NCI-H2081 treated with DMSO at 0.1 percent for 48 hours (cell line): Measurements from ENCODE around the gene PRSS12.
A peak's percentile ranks its signal among the peaks of the same experiment; 100 is the strongest.
"Not testable (repeated sequence)": the region's sequence is repeated elsewhere in the genome, so short reads cannot be mapped to it uniquely, and the experiment has no call there.

Experiments
- DNase-seq: peaks from one replicate; lab custom pipeline; 2025; lab: John Stamatoyannopoulos, UW

Gene PRSS12

DNA sequence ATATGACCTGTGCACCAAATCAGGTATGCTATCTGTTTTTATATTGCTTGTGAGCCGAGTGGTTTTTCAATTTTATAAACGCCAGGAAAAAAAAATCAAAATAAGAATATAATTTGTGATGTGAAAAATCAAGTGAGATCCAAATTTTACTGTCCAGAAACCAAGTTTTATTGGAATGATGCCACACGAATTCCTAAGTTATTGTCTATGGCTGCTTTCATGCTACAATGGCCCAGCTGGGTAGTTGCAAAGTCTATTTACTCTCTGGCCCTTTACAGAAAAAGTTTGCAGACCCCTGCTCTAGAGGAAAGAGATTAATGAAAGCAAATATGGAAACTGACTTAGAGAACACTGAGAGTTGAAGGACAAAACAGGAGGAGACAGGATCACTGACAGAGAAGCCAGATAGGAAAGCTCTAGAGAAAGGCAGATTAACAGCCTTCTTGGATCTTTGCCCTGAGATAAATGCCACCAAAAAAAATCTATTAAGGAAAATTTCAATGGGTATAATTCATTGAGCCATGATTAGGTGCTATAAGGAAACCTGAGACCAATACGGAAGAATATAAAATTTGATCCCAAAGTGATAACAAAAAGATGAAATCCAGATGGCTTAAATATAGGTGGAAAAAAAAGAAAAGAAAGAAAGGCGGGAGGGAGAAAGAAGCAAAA, 29.8 kb downstream of the PRSS12 start:
- no peak for DNase-seq

DNA sequence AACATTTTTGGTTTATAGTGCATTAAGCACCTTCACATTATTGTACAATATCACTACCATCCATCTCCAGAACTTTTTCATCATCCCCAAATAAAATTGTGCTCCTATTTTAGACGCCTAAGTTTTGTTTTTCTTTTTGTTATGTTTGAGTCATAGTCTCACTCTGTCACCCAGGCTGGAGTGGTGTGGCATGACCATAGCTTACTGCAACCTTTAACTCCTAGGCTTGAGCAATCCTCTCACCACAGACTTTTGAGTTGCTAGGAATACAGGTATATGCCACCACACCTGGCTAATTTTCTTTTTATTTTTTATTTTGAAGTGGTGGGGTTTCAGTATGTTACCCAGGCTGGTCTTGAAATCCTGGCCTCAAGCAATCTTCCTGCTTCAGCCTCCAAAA, 33.9 kb downstream of the PRSS12 start:
- no peak for DNase-seq

DNA sequence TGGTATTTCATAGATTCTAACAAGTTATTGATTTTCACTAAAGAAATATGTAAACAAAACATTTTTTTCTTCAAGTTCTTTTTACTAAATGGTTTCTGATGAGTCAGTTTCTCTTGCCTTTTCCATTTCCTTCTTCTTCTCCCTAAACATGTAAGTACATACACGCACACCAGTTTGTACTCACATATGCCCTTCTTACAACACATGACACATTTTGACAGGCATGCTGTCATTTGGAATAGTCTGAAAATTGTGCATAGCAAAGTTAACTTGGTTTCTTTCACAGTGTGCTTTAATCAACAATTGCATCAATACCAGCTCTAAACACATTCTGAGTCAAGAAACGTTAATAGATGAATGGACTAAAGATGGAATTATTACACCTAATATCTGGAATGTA, 35.1 kb downstream of the PRSS12 start:
- DNase-seq, result no peak

- DNase-seq, result no peak
Measured at GRCh38 chr4:118314221-118314620, 38.6 kb downstream of the PRSS12 start.

DNA sequence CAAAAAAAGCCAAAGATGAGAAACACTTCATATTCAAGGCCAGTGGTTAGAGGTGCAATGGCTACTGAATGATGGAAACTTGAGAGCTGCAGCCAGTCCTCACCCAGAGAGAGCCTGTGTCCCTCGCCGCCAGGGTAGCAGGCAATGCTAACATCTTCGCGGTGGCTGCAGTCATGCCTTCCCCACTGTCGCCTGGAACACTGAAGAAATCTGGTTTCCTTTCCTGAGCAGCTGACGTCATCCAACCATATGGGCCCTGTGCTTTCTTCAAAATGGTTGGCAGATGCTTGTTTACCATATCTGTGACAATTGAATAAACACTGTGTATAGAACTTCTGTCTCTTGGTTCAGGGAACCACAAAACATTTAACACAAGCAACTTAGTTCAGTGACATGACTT, 39.7 kb downstream of the PRSS12 start:
- no peak for DNase-seq

GRCh38 chr4:118308306-118309030, 44.3 kb downstream of the PRSS12 start:
- DNase-seq, result no peak

DNA sequence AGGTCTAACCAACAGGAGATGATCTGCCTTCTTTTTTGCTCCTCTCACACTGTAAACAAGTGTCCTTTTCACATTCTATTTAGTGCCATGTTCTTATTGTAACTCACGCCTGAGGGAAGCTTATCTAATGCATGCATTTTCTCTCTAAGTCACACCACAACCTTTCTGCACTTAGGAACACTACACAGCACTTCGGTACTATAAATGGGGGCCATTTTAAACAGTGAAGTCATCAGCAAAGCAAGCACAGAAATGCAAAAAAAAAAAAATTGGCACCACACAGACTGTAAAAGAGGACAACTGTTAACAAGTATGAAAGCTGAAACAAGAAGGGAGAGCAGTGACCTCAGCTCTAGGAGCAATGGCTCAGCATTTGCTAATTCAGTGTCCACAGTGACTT, 45.2 kb downstream of the PRSS12 start:
- no peak for DNase-seq

GRCh38 chr4:118299619-118300018, 53.2 kb downstream of the PRSS12 start:
- not testable (repeated sequence) for DNase-seq

GRCh38 chr4:118296729-118297128, 56.1 kb downstream of the PRSS12 start:
- no peak for DNase-seq

- no peak for DNase-seq
Measured at GRCh38 chr4:118290951-118291350, 61.9 kb downstream of the PRSS12 start.

- DNase-seq, result no peak
Measured at GRCh38 chr4:118289794-118290193, 63.0 kb downstream of the PRSS12 start.

GRCh38 chr4:118287711-118288451, 64.9 kb downstream of the PRSS12 start:
- no peak for DNase-seq

DNA sequence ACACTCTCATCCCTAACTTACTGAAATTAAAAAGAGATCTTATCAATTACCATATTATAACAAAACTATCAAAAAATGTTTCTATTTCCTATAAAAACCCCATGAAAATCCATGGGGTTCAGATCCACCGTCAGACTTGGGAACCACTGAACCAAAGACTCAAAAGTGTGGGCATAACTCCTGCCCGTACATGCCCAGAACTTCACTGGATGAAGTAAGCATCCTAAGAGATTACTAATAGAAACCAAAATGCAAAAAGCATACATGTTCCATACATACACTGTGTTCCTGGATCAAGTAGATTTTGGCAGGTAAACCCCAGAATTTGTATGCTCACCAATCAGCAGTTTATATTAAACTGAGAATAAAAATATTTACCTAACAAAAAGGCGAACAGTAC, 66.1 kb downstream of the PRSS12 start:
- DNase-seq, result no peak

DNA sequence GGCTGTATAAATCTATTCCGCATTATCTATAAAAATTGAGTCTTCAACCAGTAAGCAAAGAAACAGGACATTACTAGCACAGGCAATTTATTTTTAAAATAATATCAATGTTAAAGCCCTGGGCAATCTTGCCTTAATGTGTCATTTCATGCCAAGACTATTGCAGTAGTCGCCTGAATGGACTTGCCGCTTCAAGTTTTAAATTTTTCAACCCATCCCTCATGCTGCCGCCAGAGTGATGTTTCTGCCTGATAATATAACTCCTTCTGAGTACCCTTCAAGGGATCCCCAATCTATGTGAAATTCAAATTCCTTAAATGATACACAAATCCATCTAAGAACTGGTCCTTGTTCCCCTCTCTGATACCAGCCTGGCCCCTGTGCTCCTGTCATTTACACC, 66.9 kb downstream of the PRSS12 start:
- DNase-seq, result no peak

DNA sequence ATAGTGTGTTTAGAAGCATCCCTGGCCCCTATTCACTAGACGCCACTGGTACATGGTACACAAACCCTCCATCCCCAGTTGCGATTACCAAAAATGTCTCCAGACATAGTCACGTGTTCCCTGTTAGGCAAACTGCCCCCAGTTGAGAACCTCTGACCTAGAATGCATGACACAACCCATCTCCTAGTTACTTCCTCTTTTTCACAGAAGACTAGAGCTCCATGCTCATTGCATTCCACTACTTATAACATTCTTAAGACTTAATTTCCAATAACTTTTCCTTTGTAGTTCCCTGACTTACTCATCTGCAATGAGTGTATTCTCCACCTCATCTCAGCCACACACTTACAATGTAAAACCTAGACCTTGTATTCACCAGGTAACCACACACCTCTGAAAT, 68.6 kb downstream of the PRSS12 start:
- no peak for DNase-seq

DNA sequence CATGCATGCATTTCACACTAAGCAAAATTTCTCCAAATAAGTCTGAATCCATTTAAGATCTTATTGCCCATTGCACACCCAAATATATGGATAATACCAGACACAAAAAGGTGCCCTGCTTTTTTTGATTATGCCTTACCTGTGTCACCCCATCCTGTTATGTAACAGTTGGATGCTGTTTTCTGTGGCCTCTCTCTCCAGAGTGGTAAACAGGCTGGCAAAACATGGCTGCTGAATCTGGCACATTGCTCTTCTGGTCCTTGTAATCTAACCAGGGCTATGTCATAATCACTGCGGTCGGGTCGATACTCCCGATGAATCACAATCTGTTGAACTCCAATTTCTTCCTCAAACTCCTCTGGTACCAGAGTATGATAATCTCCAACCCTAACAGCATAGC, 70.1 kb downstream of the PRSS12 start:
- no peak for DNase-seq

DNA sequence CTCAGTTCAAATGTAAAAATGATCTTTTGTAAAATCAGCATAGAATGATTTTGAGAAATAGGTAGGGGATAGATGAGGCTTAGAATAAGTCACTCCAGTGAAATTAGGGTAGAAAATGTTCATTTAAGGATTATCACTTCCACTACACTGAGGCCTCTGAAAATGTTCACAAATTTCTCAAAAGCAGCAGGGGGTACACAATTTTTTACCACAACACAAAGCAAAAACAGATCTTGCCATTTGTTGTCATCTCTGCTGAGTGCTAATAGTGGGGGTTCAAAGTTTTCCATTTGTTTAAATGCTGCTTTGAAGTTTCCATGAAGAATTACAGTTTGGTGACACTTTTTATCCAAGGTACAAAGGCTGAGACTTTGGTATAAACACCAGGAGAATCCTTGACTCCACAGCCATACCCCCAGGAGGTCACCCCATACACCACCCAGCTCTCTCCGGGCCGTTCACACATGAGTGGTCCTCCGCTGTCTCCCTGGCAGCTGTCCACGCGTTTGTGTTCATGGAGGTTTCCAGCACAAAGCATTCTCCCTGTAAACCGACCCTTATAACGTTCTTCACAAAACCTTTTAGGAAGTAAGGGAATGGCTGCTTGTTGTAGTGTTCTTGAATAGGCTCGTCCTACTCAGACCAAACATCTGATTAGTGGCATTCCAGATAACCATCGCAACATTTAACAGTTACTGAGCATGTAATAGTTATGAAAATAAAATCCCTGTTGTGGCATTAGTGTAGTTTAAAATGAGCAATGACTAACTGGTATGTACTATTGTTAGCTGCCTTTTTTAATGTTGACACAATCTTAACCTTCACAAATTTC, 71.0 kb downstream of the PRSS12 start:
- DNase-seq, result no peak

GRCh38 chr4:118280501-118281218, 72.1 kb downstream of the PRSS12 start:
- peak; percentile 24 for DNase-seq

GRCh38 chr4:118279920-118280432, 72.8 kb downstream of the PRSS12 start:
- no peak for DNase-seq

- no peak for DNase-seq
Measured at GRCh38 chr4:118279328-118279727, 73.5 kb downstream of the PRSS12 start.
